Transverse colon (tissue), 4 donors: Measurements from ENCODE around the gene ADD3.

Experiments
- EP300 ChIP-seq: sonication (generic); formaldehyde crosslinking; IDR thresholded peaks from one replicate; pipeline ENCODE4 v1.6.1; 2017; ENCODE audit warnings: antibody characterized with exemption, low read depth
- POLR2A ChIP-seq: fragments of 450-650 bp; IDR thresholded peaks from one replicate; pipeline ENCODE4 v1.6.1; 2016; ENCODE audit warnings: antibody characterized with exemption, mild to moderate bottlenecking, moderate library complexity
- POLR2AphosphoS5 ChIP-seq, 3 donors: sonication (generic); formaldehyde crosslinking; IDR thresholded peaks; one replicate each; pipeline ENCODE4 v1.6.1; 2016; ENCODE audit warnings: antibody characterized with exemption in 3 of 3
- TF ChIP-seq, protein P1 (sequence below), 5 experiments: fragments of 200-600 bp in 3 of 5; fragments of 450-650 bp in 2 of 5; sonication (generic) in 3 of 5; IDR thresholded peaks; 1 replicate in 2 of 5; 2 replicates in 3 of 5; pipeline ENCODE4 v1.5.1; 2016 to 2017; ENCODE audit warnings: antibody characterized with exemption in 5 of 5, inconsistent platforms in 3 of 5, mild to moderate bottlenecking in 2 of 5, moderate library complexity in 1 of 5

DNA sequence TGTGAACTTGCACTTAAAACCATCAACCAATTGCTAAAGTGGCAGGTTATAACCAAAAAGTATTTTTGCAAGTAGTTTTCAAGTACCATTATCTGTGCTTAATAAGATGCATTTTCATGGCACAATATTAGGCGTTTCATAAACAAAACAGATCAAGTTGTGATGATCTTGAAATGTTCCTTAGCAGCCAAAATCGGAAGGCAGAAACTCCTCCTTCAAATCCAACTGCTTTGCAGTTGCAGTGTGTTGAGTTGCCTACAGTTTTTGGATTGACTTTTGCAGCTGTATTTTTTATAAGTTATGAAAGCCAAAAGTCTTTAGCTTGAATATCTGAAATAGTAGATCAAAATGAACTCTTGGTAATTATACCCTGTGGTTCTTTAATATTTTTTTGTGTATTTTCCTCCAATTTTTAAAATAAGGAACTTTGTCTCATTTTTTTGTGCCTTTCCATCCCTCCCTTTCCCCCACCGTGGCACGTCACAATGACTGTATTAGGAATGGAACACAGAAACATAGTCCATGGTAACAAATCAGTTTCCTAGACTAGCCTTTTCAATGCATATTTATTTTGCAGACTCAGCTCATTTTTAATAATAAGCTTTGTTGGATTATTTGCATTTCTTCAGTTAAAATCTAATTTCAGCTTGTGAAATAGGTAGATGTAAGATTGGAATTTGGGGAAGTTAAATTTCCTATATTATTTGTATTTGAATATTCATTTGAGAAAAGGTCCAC, 80.8 kb downstream of the ADD3 start:
- TF ChIP-seq EP300 (no peak), POLR2AphosphoS5 (IDR thresholded peaks at IDR 0.05) (no peak), POLR2A (no peak)
- TF ChIP-seq, protein P1, sequence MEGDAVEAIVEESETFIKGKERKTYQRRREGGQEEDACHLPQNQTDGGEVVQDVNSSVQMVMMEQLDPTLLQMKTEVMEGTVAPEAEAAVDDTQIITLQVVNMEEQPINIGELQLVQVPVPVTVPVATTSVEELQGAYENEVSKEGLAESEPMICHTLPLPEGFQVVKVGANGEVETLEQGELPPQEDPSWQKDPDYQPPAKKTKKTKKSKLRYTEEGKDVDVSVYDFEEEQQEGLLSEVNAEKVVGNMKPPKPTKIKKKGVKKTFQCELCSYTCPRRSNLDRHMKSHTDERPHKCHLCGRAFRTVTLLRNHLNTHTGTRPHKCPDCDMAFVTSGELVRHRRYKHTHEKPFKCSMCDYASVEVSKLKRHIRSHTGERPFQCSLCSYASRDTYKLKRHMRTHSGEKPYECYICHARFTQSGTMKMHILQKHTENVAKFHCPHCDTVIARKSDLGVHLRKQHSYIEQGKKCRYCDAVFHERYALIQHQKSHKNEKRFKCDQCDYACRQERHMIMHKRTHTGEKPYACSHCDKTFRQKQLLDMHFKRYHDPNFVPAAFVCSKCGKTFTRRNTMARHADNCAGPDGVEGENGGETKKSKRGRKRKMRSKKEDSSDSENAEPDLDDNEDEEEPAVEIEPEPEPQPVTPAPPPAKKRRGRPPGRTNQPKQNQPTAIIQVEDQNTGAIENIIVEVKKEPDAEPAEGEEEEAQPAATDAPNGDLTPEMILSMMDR (IDR thresholded peaks at IDR 0.05), result no peak
